K562 (cell line): ENCODE measurements around the gene EXOC4. TPM values are rescaled to one million over a fixed set of nuclear protein-coding genes. Genes with fewer than 3 reads are reported as not detected.

Source experiments
- ATAC-seq: fragments of 200-7000 bp; cut with Tn5 transposase; 3 replicates; pipeline ENCODE4 v1.9.1; 2020; ENCODE audit warnings: moderate library complexity
- BruUV-seq: library from RNA; stranded (reverse); fragments of 400-500 nt; replicated peaks from 2 replicates; lab custom pipeline; 2021; lab: Mats Ljungman, UMichigan
- CTCF ChIA-PET: fragments of 300-600 bp; formaldehyde crosslinking; extraction: SDS; loops from one replicate; lab custom pipeline; 2021; ENCODE audit warnings: low intra/inter-chr PET ratio; lab: Yijun Ruan, JAX
- POLR2A ChIA-PET: fragments of 300-600, 350-650 bp; sonication (Branson Sonifier 250); formaldehyde crosslinking; extraction: SDS; loops from one replicate; lab custom pipeline; 2021; ENCODE audit warnings: antibody characterized with exemption, inconsistent platforms; lab: Yijun Ruan, JAX
- DNase-seq, 4 experiments: peaks; one replicate each; pipeline versions ENCODE4 v3.0.0 to v3.0.0-alpha.2; 2011 to 2018; ENCODE audit warnings: low spot score in 3 of 4, mixed read lengths in 3 of 4; ENCODE audit errors: extremely low read depth in 1 of 4
- FAIRE-seq: peaks from 2 replicates; lab custom pipeline; 2011; peaks lifted over from hg19 to GRCh38; lab: Jason Lieb, UNC
- H2AFZ ChIP-seq: 2 replicates; pipeline ENCODE4 v1.6.0; 2011; ENCODE audit warnings: low read depth, low read length, control low read depth, inconsistent platforms
- H3K27ac ChIP-seq: fragments of 200-600 bp; 3 replicates; pipeline ENCODE4 v1.8.0; 2011; ENCODE audit warnings: low read depth, mild to moderate bottlenecking, control low read depth, inconsistent platforms, low read length, moderate library complexity, mixed read lengths; ENCODE audit errors: extremely low read depth
- H3K27me3 ChIP-seq, 2 experiments: fragments of 300-600 bp in 1 of 2; 2 replicates in 1 of 2; 3 replicates in 1 of 2; pipeline versions ENCODE4 v1.6.0 to v1.8.0; 2011; ENCODE audit warnings: inconsistent platforms in 2 of 2, low read length in 2 of 2, mild to moderate bottlenecking in 1 of 2, mixed read lengths in 1 of 2, moderate library complexity in 1 of 2; ENCODE audit not compliant: control insufficient read depth in 2 of 2, insufficient read depth in 2 of 2
- H3K36me3 ChIP-seq: fragments of 300-600 bp; 3 replicates; pipeline ENCODE4 v1.8.0; 2011; ENCODE audit warnings: mild to moderate bottlenecking, low read length, inconsistent platforms; ENCODE audit not compliant: control insufficient read depth, insufficient read depth
- H3K4me1 ChIP-seq, 2 experiments: fragments of 200-600 bp in 1 of 2; replicated peaks in 1 of 2; 2 replicates in 1 of 2; 3 replicates in 1 of 2; pipeline versions ENCODE4 v1.5.1 to v1.8.0; 2011; ENCODE audit warnings: inconsistent platforms in 2 of 2, low read length in 2 of 2, mild to moderate bottlenecking in 1 of 2, mixed read lengths in 1 of 2, moderate library complexity in 1 of 2; ENCODE audit not compliant: control insufficient read depth in 2 of 2, insufficient read depth in 2 of 2
- H3K4me2 ChIP-seq: 2 replicates; pipeline ENCODE4 v1.6.1; 2011; ENCODE audit warnings: low read length, control low read depth, inconsistent platforms, mixed read lengths; ENCODE audit not compliant: insufficient read depth
- H3K4me3 ChIP-seq: fragments of 200-600 bp; sonication (generic), shearing (Covaris generic); 2 replicates; pipeline ENCODE4 v1.5.1; 2016; ENCODE audit warnings: control low read depth, inconsistent platforms
- H3K79me2 ChIP-seq: fragments of 200-600 bp; 3 replicates; pipeline ENCODE4 v1.8.0; 2011; ENCODE audit warnings: low read length, inconsistent platforms; ENCODE audit not compliant: control insufficient read depth, insufficient read depth
- H3K9ac ChIP-seq, 2 experiments: 2 replicates each; pipeline versions ENCODE4 v1.6.0 to v1.6.1; 2011; ENCODE audit warnings: low read depth in 2 of 2, low read length in 2 of 2, control low read depth in 1 of 2, inconsistent platforms in 1 of 2, mild to moderate bottlenecking in 1 of 2, mixed read lengths in 1 of 2; ENCODE audit not compliant: insufficient read depth in 1 of 2
- H3K9me1 ChIP-seq: one replicate; pipeline ENCODE4 v1.6.0; 2011; ENCODE audit warnings: inconsistent platforms, mild to moderate bottlenecking, low read length, moderate library complexity; ENCODE audit not compliant: control insufficient read depth, insufficient read depth
- H3K9me3 ChIP-seq: replicated peaks from 2 replicates; pipeline ENCODE4 v1.5.1; 2011; ENCODE audit warnings: low read depth, low read length, inconsistent platforms; ENCODE audit not compliant: control insufficient read depth, insufficient read depth
- H4K20me1 ChIP-seq: replicated peaks from 2 replicates; pipeline ENCODE4 v1.6.1; 2011; ENCODE audit warnings: low read length, inconsistent platforms, mixed read lengths; ENCODE audit not compliant: control insufficient read depth, insufficient read depth
- C11orf30 ChIP-seq: fragments of 450-650 bp; IDR thresholded peaks from 2 replicates; pipeline ENCODE4 v1.6.1; 2016; ENCODE audit warnings: low read depth, mild to moderate bottlenecking
- HOXB6 ChIP-seq: fragments of 250-450 bp; sonication (Bioruptor Pico); IDR thresholded peaks from 2 replicates; pipeline ENCODE4 v1.5.1; 2022; ENCODE audit warnings: mild to moderate bottlenecking, borderline replicate concordance
- IFI16 ChIP-seq: fragments of 250-450 bp; sonication (Bioruptor Pico); IDR thresholded peaks from 2 replicates; pipeline ENCODE4 v2.1.2; 2022; ENCODE audit warnings: mild to moderate bottlenecking, inconsistent platforms
- KDM1A ChIP-seq, 2 experiments: fragments of 450-650 bp; IDR thresholded peaks; 2 replicates each; pipeline ENCODE4 v1.6.1; 2016; ENCODE audit warnings: mild to moderate bottlenecking in 2 of 2
- MAFG ChIP-seq: fragments of 450-650 bp; conservative IDR thresholded peaks from 2 replicates; pipeline ENCODE4 v1.6.1; 2016; ENCODE audit warnings: missing genetic modification characterization, missing compliant biosample characterization
- MED1 ChIP-seq: sonication (generic); formaldehyde crosslinking; IDR thresholded peaks from 2 replicates; pipeline ENCODE4 v1.8.1; 2023; ENCODE audit warnings: missing genetic modification reagents, borderline replicate concordance
- SMAD3 ChIP-seq: fragments of 450-650 bp; formaldehyde crosslinking; conservative IDR thresholded peaks from 2 replicates; pipeline ENCODE4 v1.4.0; 2020; ENCODE audit warnings: mild to moderate bottlenecking
- SMAD4 ChIP-seq: fragments of 250-450 bp; sonication (Bioruptor Pico); conservative IDR thresholded peaks from 2 replicates; pipeline ENCODE4 v1.8.0; 2021; ENCODE audit warnings: inconsistent platforms, mild to moderate bottlenecking, moderate library complexity
- TRIM28 ChIP-seq: fragments of 450-650 bp; IDR thresholded peaks from 2 replicates; pipeline ENCODE4 v1.6.1; 2017
- ZFP36 ChIP-seq: fragments of 150-350 bp; IDR thresholded peaks from 2 replicates; pipeline ENCODE4 v1.6.1; 2018; ENCODE audit warnings: low read length, low read depth; ENCODE audit not compliant: partially characterized antibody
- ZNF217 ChIP-seq: sonication (generic); formaldehyde crosslinking; IDR thresholded peaks from 2 replicates; pipeline ENCODE4 v1.8.0; 2022; ENCODE audit warnings: mild to moderate bottlenecking, missing genetic modification reagents
- ZNF316 ChIP-seq: fragments of 450-650 bp; IDR thresholded peaks from 2 replicates; pipeline ENCODE4 v1.6.1; 2016
- ZNF778 ChIP-seq: fragments of 450-650 bp; formaldehyde crosslinking; IDR thresholded peaks from 2 replicates; pipeline ENCODE4 v1.4.0; 2020; ENCODE audit warnings: mild to moderate bottlenecking, moderate library complexity
- WGBS: fragments of 100-300 bp; shearing (Covaris generic); methylation state at CpG from one replicate; pipeline ENCODE4 v1.1.6; 2016; ENCODE audit warnings: low coverage, mixed read lengths; ENCODE audit not compliant: insufficient coverage; ENCODE audit errors: missing lambda C conversion rate; 5-methylcytosine and 5-hydroxymethylcytosine counted together
- in situ Hi-C: fragments of 300-500 bp; cut with MboI; formaldehyde crosslinking; loops from 4 replicates; pipeline ENCODE4 v1.15.0; 2018; ENCODE audit warnings: inconsistent platforms, mixed read lengths
- intact Hi-C: fragments of 100-400 bp; cut with micrococcal nuclease; formaldehyde crosslinking; loops from 2 replicates; pipeline ENCODE4 v1.14.2; 2022
- polyA plus RNA-seq, 8 experiments: library from polyadenylated mRNA; depleted of rRNA in 4 of 8; stranded (reverse) in 5 of 8; unstranded in 3 of 8; fragments of >200 nt; fragmentation: Nextera tagmentation in 2 of 8; fragmentation: Illumina TruSeq in 1 of 8; extraction: Ambion mirVana in 2 of 8; extraction: Trizol in 1 of 8; gene quantifications; 2 replicates each; pipeline versions ENCODE4 v1.2.1 to v1.2.3, GENCODE V29; 2011 to 2014; ENCODE audit warnings: inconsistent platforms in 1 of 8, missing spikeins in 1 of 8
- total RNA-seq, 7 experiments: library from RNA; depleted of rRNA in 6 of 7; stranded (reverse); fragments of >200 nt in 6 of 7; fragmentation: Illumina TruSeq in 2 of 7; extraction: Trizol in 2 of 7; gene quantifications; 2 replicates each; pipeline versions ENCODE4 v1.2.1 to v1.2.3, GENCODE V29; 2011 to 2021; ENCODE audit warnings: low replicate concordance in 1 of 7

EXOC4 gene
- total and polyA plus RNA-seq, 9 of the 15 experiments (the other 6 are each of a cell fraction or from before 2014, with no cell fraction given), result 18.5 to 73.1 (median 46.6) TPM

DNA sequence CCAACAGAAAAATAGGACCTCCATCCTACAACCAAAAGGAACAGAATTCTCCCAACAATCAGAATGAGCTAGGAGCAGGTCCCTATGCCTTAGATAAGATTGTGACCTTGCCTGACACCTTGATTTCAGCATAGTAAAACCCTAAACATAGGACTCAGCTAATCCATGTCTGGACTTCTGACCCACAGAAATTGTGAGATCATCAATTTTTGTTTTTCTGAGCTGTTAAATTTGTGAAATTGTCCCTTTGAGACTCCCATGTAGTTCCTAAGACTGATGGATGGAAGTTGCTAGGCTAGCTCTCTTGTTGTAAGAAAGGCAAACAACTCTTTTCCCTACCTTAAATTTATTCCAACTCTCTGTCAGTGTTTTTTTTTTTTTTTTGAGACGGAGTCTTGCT is 244.2 kb downstream of the EXOC4 start:
- FAIRE-seq (no peak), ATAC-seq (no peak), DNase-seq (no peak)
- H3K9me3 ChIP-seq, result no peaks in the 10 kb centered on the region
- BruUV-seq, result no TSS peak
- no peak overlapping the region for H3K4me3 ChIP-seq
- intact Hi-C loops (no loop called here), in situ Hi-C loops (no loop called here)
- H4K20me1 ChIP-seq, result no peaks in the 10 kb centered on the region
- TF ChIP-seq C11orf30 (peak; percentile 31; the same call in 1 of the 2 replicates), ZNF316 (peak; percentile 61), TRIM28 (no peak), MAFG (tag) (0 out of 2 replicates have a peak, but pooled peaks have one; percentile 16)
- WGBS, result 60% methylated on average over 1 of the region's 1 CpG
- ChIA-PET CTCF (no interaction called here), POLR2A (no interaction called here)
- no peaks in the 10 kb centered on the region for H3K36me3 ChIP-seq
- H3K4me1 ChIP-seq, result peaks cover 0 to 5% of the 10 kb centered on the region in 2 experiments; a peak in 1 of 5 replicates
- no peak overlapping the region for H3K9ac ChIP-seq
- H3K4me2 ChIP-seq, result no peak overlapping the region
- H3K79me2 ChIP-seq, result no peaks in the 10 kb centered on the region
- H3K27me3 ChIP-seq, result no peaks in the 10 kb centered on the region
- no peak overlapping the region for H2AFZ ChIP-seq
- H3K9me1 ChIP-seq, result no peaks in the 10 kb centered on the region
- H3K27ac ChIP-seq, result no peak overlapping the region

DNA sequence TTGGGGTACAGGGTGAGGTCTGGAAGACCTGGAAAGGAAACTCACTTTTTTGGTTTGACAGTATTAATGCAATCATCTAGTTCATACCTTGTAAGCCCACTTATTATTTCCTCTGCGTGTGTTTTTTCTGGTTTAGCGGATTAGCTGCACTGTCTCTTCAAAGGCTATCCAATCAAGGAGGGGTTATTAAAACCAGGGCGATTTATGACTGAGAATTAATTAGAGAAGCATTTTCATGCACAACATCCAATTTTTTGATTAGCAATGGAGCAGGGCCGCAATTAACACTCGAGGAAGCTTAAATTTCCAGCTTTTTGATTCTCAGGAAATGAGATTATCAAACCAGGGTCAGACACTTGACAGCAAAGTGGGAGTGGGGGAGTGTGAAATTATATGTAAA is 248.9 kb downstream of the EXOC4 start:
- no peak overlapping the region for H3K4me2 ChIP-seq
- BruUV-seq, result no TSS peak
- DNase-seq, result no peak
- intact Hi-C loops, result no loop called here
- H3K36me3 ChIP-seq, result no peaks in the 10 kb centered on the region
- in situ Hi-C loops, result no loop called here
- H3K9me1 ChIP-seq, result no peaks in the 10 kb centered on the region
- no peak for TF ChIP-seq ZNF778
- no peak for TF ChIP-seq ZNF217 (CRISPR knock-in tag)
- TF ChIP-seq ZFP36, result no peak
- no peak for TF ChIP-seq SMAD3 (CRISPR knock-in tag)
- TF ChIP-seq SMAD4 (CRISPR knock-in tag), result no peak
- TF ChIP-seq HOXB6, result no peak
- TF ChIP-seq IFI16 (CRISPR knock-in tag), result no peak
- TF ChIP-seq KDM1A (IDR thresholded peaks at IDR 0.05), result no peak
- TF ChIP-seq MED1 (CRISPR knock-in tag), result no peak
- TF ChIP-seq, all 486 proteins: peak for 0
- H3K4me3 ChIP-seq, result no peak overlapping the region
- H3K4me1 ChIP-seq, result no peaks in the 10 kb centered on the region
- no peak for ATAC-seq
- H3K9ac ChIP-seq, result no peak overlapping the region
- no peaks in the 10 kb centered on the region for H3K79me2 ChIP-seq
- POLR2A ChIA-PET, result interaction anchor here (1.5 kb wide), 1 partner anchor 11 kb away, joined by 6 read pairs; no protein-coding TSS in a partner anchor
- WGBS, result 58% methylated on average over 5 of the region's 5 CpGs
- no peaks in the 10 kb centered on the region for H3K27me3 ChIP-seq
- no peak for FAIRE-seq
- H2AFZ ChIP-seq, result no peak overlapping the region
- no peaks in the 10 kb centered on the region for H4K20me1 ChIP-seq
- no peaks in the 10 kb centered on the region for H3K9me3 ChIP-seq
- no peak overlapping the region for H3K27ac ChIP-seq
- CTCF ChIA-PET, result no interaction called here
